Neuronal stem cell (in vitro differentiated cells): ENCODE results near the gene RAB8A.
A peak's percentile ranks its signal among the peaks of the same experiment; 100 is the strongest.
"Not testable (repeated sequence)": the region's sequence is repeated elsewhere in the genome, so short reads cannot be mapped to it uniquely, and the experiment has no call there.

Experiments used
- DNase-seq: peaks from one replicate; pipeline ENCODE4 v3.0.0-alpha.2; 2013; ENCODE audit warnings: low spot score
- H2AFZ ChIP-seq: one replicate; pipeline ENCODE4 v1.6.1; 2013; ENCODE audit warnings: mild to moderate bottlenecking, low read length, inconsistent platforms
- H2AK5ac ChIP-seq: 2 replicates; pipeline ENCODE4 v1.6.1; 2013; ENCODE audit warnings: low read depth, mild to moderate bottlenecking, inconsistent platforms, low read length, moderate library complexity, mixed read lengths
- H2BK120ac ChIP-seq: 2 replicates; pipeline ENCODE4 v1.6.1; 2013; ENCODE audit warnings: low read depth, mild to moderate bottlenecking, inconsistent platforms, low read length, moderate library complexity, mixed read lengths
- H2BK12ac ChIP-seq: one replicate; pipeline ENCODE4 v1.6.1; 2013; ENCODE audit warnings: low read length, inconsistent platforms
- H2BK15ac ChIP-seq: 2 replicates; pipeline ENCODE4 v1.6.1; 2013; ENCODE audit warnings: mild to moderate bottlenecking, low read length, inconsistent platforms, mixed read lengths
- H2BK5ac ChIP-seq: one replicate; pipeline ENCODE4 v1.6.1; 2013; ENCODE audit warnings: inconsistent platforms, mild to moderate bottlenecking, low read length, moderate library complexity
- H3K14ac ChIP-seq: one replicate; pipeline ENCODE4 v1.6.1; 2013; ENCODE audit warnings: low read length, inconsistent platforms
- H3K18ac ChIP-seq: 2 replicates; pipeline ENCODE4 v1.6.1; 2013; ENCODE audit warnings: low read length, inconsistent platforms
- H3K23ac ChIP-seq: 2 replicates; pipeline ENCODE4 v1.6.1; 2013; ENCODE audit warnings: low read depth, mild to moderate bottlenecking, mixed read lengths, low read length, inconsistent platforms; ENCODE audit not compliant: poor library complexity
- H3K27ac ChIP-seq: replicated peaks from 3 replicates; pipeline ENCODE4 v1.5.1; 2013; ENCODE audit warnings: low read length, inconsistent platforms
- H3K27me3 ChIP-seq, 3 experiments: 2 replicates each; pipeline ENCODE4 v1.6.1; 2013; ENCODE audit warnings: low read length in 3 of 3, mild to moderate bottlenecking in 2 of 3, inconsistent platforms in 1 of 3, low read depth in 1 of 3, mixed read lengths in 1 of 3, moderate library complexity in 1 of 3; ENCODE audit not compliant: control insufficient read depth in 3 of 3, insufficient read depth in 3 of 3
- H3K36me3 ChIP-seq, 2 donors: replicated peaks in 1 of 2; 2 replicates each; pipeline ENCODE4 v1.6.1; 2013; ENCODE audit warnings: low read length in 2 of 2; ENCODE audit not compliant: control insufficient read depth in 2 of 2, insufficient read depth in 2 of 2
- H3K4ac ChIP-seq: 2 replicates; pipeline ENCODE4 v1.6.1; 2013; ENCODE audit warnings: inconsistent platforms, mild to moderate bottlenecking, low read length, moderate library complexity
- H3K4me1 ChIP-seq, 2 donors: 1 replicate in 1 of 2; 2 replicates in 1 of 2; pipeline ENCODE4 v1.6.1; 2013; ENCODE audit warnings: low read length in 2 of 2, low read depth in 1 of 2; ENCODE audit not compliant: control insufficient read depth in 2 of 2, insufficient read depth in 1 of 2
- H3K4me2 ChIP-seq: one replicate; pipeline ENCODE4 v1.6.1; 2013; ENCODE audit warnings: mild to moderate bottlenecking, low read length, inconsistent platforms; ENCODE audit not compliant: insufficient read depth, poor library complexity, severe bottlenecking
- H3K4me3 ChIP-seq, 2 donors: 2 replicates each; pipeline ENCODE4 v1.5.1; 2013; ENCODE audit warnings: low read length in 2 of 2, mild to moderate bottlenecking in 2 of 2, inconsistent platforms in 1 of 2, moderate library complexity in 1 of 2
- H3K79me1 ChIP-seq: one replicate; pipeline ENCODE4 v1.6.1; 2013; ENCODE audit warnings: low read depth, mild to moderate bottlenecking, inconsistent platforms, low read length, moderate library complexity
- H3K9ac ChIP-seq: one replicate; pipeline ENCODE4 v1.6.1; 2013; ENCODE audit warnings: mild to moderate bottlenecking, low read depth, low read length, inconsistent platforms; ENCODE audit not compliant: poor library complexity
- H3K9me3 ChIP-seq, 2 donors: replicated peaks in 1 of 2; 2 replicates each; pipeline versions ENCODE3 to v1.6.1; 2013; ENCODE audit warnings: low read length in 2 of 2, mild to moderate bottlenecking in 2 of 2, inconsistent platforms in 1 of 2, low read depth in 1 of 2, mixed read lengths in 1 of 2, moderate library complexity in 1 of 2; ENCODE audit not compliant: control insufficient read depth in 2 of 2, insufficient read depth in 1 of 2
- H4K8ac ChIP-seq: one replicate; pipeline ENCODE4 v1.6.1; 2013; ENCODE audit warnings: low read depth, mild to moderate bottlenecking, inconsistent platforms, low read length, moderate library complexity
- H4K91ac ChIP-seq: one replicate; pipeline ENCODE4 v1.6.1; 2013; ENCODE audit warnings: low read length, low read depth, mild to moderate bottlenecking, inconsistent platforms; ENCODE audit not compliant: poor library complexity
- whole genome bisulfite sequencing, 2 donors: extraction: QIAGEN DNeasy Blood & Tissue Kit; methylation state at CpG; one replicate each; pipeline ENCODE4 v1.1.7; 2013; ENCODE audit warnings: missing lambda C conversion rate in 2 of 2, mixed read lengths in 1 of 2; ENCODE audit not compliant: insufficient read length in 2 of 2, insufficient replicate concordance in 1 of 2; ENCODE audit errors: extremely low coverage in 2 of 2; 5-methylcytosine and 5-hydroxymethylcytosine counted together

Gene RAB8A

GRCh38 chr19:16084067-16084685 is 27.5 kb upstream of the RAB8A start:
- DNase-seq: no peak
- H3K27me3 ChIP-seq: no peaks in the 10 kb centered on the region
- no peak overlapping the region for H3K4ac ChIP-seq
- H3K79me1 ChIP-seq: peaks cover 16% of the 10 kb centered on the region
- no peak overlapping the region for H3K4me2 ChIP-seq
- no peak overlapping the region for H4K8ac ChIP-seq
- H3K14ac ChIP-seq: no peak overlapping the region
- no peak overlapping the region for H3K23ac ChIP-seq
- H2BK5ac ChIP-seq: no peak overlapping the region
- no peak overlapping the region for H2BK120ac ChIP-seq
- H4K91ac ChIP-seq: no peak overlapping the region
- peaks cover 59 to 93% of the 10 kb centered on the region in 2 donors for H3K36me3 ChIP-seq
- H3K9me3 ChIP-seq: no peaks in the 10 kb centered on the region
- peak overlapping the region in 1 of 2 donors; percentile 17 for H3K4me3 ChIP-seq
- no peak overlapping the region for H3K18ac ChIP-seq
- H2AFZ ChIP-seq: no peak overlapping the region
- H3K9ac ChIP-seq: no peak overlapping the region
- no peak overlapping the region for H2AK5ac ChIP-seq
- H3K4me1 ChIP-seq: peaks cover 2 to 3% of the 10 kb centered on the region in 2 donors
- WGBS, 2 donors: no CpG with 5 or more reads among the region's 11 CpGs
- H2BK12ac ChIP-seq: no peak overlapping the region
- no peak overlapping the region for H2BK15ac ChIP-seq
- H3K27ac ChIP-seq: no peak overlapping the region

DNA sequence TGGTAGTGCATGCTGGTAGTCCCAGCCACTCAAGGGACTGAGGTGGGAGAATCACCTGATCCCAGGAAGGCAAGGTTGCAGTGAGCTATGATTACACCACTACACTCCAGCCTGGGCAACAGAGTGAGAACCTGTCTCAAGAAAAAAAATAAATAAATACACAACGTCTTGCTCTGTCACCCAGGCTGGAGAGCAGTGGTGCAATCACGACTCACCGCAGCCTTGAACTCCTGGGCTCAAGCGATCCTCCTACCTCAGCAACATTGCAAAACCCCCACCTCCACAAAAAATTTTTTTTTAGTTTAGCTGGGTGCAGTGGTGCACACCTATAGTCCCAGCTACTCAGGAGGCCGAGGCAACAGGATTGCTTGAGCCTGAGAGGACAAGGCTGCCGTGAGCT is 26.6 kb upstream of the RAB8A start:
- Histone ChIP-seq H3K27me3 (no peaks in the 10 kb centered on the region), H3K18ac (no peak overlapping the region), H4K8ac (no peak overlapping the region), H3K14ac (no peak overlapping the region), H3K4ac (no peak overlapping the region), H2BK120ac (no peak overlapping the region), H3K36me3 (peaks cover 66 to 99% of the 10 kb centered on the region in 2 donors), H3K79me1 (peaks cover 15% of the 10 kb centered on the region), H3K27ac (no peak overlapping the region), H3K4me3 (no peak overlapping the region), H2BK5ac (no peak overlapping the region), H3K4me1 (no peaks in the 10 kb centered on the region), H3K9ac (no peak overlapping the region), H2AFZ (no peak overlapping the region), H3K9me3 (no peaks in the 10 kb centered on the region), H3K23ac (no peak overlapping the region), H4K91ac (no peak overlapping the region), H2BK15ac (no peak overlapping the region), H2BK12ac (no peak overlapping the region), H3K4me2 (no peak overlapping the region), H2AK5ac (no peak overlapping the region)
- WGBS, 2 donors: no CpG with 5 or more reads among the region's 6 CpGs
- no peak for DNase-seq

- H2BK5ac ChIP-seq, H2AK5ac ChIP-seq, H3K27me3 ChIP-seq, H2BK120ac ChIP-seq, H2BK15ac ChIP-seq, H3K9ac ChIP-seq, H3K4me2 ChIP-seq, H4K91ac ChIP-seq, H3K9me3 ChIP-seq, H3K4me1 ChIP-seq, H4K8ac ChIP-seq, H3K14ac ChIP-seq, H3K27ac ChIP-seq, DNase-seq, H2AFZ ChIP-seq, H3K4ac ChIP-seq, H3K4me3 ChIP-seq, H3K18ac ChIP-seq, H2BK12ac ChIP-seq, H3K23ac ChIP-seq: not testable (repeated sequence)
- WGBS, 2 donors: no CpG with 5 or more reads among the region's 11 CpGs
- H3K36me3 ChIP-seq: peaks cover 78 to 99% of the 10 kb centered on the region in 2 donors
- peaks cover 16% of the 10 kb centered on the region for H3K79me1 ChIP-seq
Observed at GRCh38 chr19:16087404-16087803, 24.3 kb upstream of the RAB8A start.

- no peak overlapping the region for H2BK15ac ChIP-seq
- peaks cover 18% of the 10 kb centered on the region for H3K79me1 ChIP-seq
- no peak overlapping the region for H3K23ac ChIP-seq
- no peak overlapping the region for H2AFZ ChIP-seq
- no peak overlapping the region for H3K18ac ChIP-seq
- no peak overlapping the region for H2BK12ac ChIP-seq
- no peak overlapping the region for H3K14ac ChIP-seq
- no peak overlapping the region for H3K4ac ChIP-seq
- no peak overlapping the region for H3K27ac ChIP-seq
- DNase-seq: no peak
- no peaks in the 10 kb centered on the region for H3K4me1 ChIP-seq
- H2BK5ac ChIP-seq: no peak overlapping the region
- no peak overlapping the region for H2BK120ac ChIP-seq
- peaks cover 77 to 99% of the 10 kb centered on the region in 2 donors for H3K36me3 ChIP-seq
- peak overlapping the region; percentile 43 for H4K8ac ChIP-seq
- H4K91ac ChIP-seq: no peak overlapping the region
- no peaks in the 10 kb centered on the region for H3K9me3 ChIP-seq
- no CpG with 5 or more reads among the region's 12 CpGs for WGBS, 2 donors
- H2AK5ac ChIP-seq: no peak overlapping the region
- H3K4me3 ChIP-seq: no peak overlapping the region
- H3K27me3 ChIP-seq: no peaks in the 10 kb centered on the region
- H3K4me2 ChIP-seq: no peak overlapping the region
- H3K9ac ChIP-seq: peak overlapping the region; percentile 44
Observed at GRCh38 chr19:16087940-16088339, 23.7 kb upstream of the RAB8A start.
